GM21576 (cell line): Measurements from ENCODE around the gene MTHFD1L.
"Not testable (repeated sequence)": the region's sequence is repeated elsewhere in the genome, so short reads cannot be mapped to it uniquely, and the experiment has no call there.

Experiments used
- ATAC-seq: cut with Tn5 transposase; IDR thresholded peaks from one replicate; pipeline ENCODE4 v1.9.1; 2021; ENCODE audit warnings: mild to moderate bottlenecking, moderate library complexity; ENCODE audit not compliant: unreplicated experiment

The MTHFD1L gene

DNA sequence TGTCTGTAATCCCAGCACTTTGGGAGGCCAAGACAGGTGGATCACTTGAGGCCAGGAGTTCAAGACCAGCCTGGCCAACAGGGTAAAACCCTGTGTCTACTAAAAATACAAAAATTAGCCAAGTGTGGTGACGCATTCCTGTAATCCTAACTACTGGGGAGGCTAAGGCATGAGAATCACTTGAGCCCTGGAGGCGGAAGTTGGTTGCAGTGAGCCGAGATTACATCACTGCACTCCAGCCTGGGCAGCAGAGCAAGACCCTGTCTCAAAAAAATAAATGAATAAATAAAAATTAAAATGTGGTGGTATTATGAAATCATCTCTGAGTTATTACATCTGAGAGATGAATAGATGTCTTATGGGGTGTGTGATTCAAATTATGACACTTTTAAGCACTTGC, 247.4 kb downstream of the MTHFD1L start:
- not testable (repeated sequence) for ATAC-seq

DNA sequence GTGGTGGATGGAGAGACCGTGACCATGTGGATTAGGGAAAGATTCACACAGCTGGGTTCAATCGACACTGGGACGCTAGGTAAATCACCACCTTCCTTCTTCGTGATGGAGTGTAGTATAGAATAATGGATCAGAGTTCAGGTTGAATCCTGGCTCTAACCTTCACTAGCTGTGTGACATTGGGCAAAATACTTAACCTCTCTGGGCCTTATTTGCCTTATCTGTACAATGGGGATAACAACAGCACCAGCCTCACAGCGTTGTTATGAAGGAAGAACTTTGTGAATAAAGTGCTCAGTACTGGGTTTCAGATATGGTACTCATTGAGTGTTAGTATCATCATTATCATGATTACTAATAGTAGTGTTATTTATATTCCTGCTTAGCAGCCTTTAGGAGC, 248.1 kb downstream of the MTHFD1L start:
- ATAC-seq = no peak

DNA sequence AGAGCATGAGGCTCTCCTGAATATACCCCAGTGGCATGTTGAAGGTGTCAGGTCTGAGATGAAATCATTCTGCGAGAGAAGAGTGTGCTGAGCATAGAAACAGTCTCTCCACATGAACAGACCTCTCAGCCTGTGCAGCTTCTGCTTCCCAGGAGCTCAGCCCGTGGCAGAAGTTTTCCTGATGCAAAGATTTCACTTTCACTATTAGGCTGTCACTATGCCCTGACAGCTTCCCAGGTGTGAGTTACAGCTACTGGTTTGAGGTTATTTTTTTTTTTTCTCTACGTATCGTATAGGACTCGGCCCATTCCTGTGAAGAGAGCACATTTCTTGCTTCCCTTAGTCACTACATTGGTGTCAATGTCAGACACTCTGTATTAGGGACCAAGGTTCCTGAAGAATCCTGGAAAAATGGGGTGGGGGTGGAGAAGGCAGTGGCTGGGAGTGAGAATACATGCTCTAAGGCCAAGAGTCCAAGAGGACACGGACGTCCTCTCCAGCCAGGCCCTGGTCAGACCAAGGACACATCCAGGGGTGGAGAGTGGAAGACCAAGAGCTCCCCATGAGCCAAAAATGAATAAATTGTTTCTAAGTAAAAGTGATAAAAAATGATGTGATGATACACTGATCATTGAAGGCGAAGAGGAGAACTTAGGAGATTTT, 253.1 kb downstream of the MTHFD1L start:
- no peak for ATAC-seq

DNA sequence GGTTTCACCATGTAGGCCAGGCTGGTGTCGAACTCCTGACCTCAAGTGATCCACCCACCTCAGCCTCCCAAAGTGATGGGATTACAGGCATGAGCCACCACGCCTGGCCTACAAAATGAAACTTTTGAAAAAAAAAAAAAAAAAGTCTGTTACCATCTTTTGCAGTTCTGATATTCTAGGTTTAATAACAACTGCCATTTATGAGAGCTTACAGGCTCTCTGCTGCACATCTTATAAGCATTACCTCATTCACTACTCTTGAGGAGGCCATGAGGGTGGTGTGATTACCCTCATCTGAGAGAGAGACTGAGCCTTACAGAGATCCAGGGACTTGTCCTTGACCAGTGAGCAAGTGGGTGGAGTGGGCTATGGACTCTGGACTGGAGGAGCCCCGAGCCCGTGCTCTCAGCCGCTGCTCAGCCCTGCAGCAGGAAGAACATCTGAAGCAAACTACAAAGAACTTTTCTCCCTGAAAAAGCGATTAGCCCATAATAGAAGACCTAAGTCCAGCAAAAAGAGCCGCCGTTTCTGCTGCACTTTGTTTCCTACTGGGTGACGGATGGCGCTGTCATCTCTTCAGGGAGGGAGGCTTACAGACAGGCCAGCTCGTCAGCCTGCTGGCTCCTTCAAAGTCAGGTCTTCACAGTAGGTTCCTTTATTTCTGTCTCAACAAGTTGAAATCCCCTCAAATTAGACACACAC, 254.5 kb downstream of the MTHFD1L start:
- no peak for ATAC-seq

DNA sequence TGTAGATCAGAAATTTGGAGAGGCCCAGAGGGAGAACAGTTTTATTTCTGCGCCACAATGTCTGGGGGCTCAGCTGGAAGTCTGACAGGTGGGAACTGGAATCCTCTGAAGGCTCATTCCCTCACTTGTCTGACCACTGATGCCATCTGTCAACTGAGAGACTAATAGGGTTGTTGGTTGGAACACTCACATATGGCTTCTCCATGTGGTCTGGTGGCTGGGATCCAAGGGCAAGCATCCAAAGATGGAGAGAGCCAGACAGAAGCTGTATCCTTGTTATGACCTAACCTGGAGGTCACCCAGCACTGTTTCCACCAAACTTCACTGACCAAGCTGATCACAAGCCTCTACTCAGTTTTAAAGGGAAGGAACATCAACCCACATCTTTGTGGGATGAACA, 256.4 kb downstream of the MTHFD1L start:
- no peak for ATAC-seq

DNA sequence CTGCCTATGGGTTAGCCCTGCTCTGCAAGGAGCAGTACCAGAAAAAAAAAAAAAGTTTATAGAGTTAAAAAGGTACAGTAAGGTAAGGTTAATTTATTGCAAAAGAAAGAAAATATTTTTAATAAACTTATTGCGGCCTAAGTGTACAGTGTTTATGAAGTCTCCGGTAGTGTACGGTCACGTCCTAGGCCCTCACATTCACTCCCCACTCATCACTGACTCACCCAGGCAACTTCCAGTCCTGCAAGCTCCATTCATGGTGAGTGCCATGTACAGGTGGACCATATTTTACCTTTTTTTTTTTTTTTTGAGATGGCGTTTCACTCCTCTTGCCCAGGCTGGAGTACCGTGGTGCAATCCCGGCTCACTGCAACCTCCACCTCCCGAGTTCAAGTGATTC, 258.1 kb downstream of the MTHFD1L start:
- not testable (repeated sequence) for ATAC-seq

DNA sequence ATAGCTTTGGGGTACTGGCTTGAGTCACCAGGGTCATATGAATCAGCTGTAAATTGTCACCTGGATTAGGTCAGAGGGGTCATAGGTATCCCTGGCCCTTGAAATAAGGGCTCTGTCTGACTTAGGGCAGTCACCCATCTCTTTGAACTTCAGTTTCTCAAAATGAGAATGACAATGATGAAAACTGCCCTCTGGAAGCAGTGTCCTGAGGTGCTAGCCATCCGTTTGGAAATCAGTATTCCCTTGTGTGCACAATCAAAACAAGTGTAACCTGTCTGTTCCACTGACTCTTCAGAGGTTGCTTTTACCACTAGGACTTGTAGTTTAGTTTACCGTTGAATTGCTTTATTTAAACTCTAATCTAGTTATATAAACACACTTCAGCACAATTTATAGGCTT, 259.7 kb downstream of the MTHFD1L start:
- not testable (repeated sequence) for ATAC-seq

DNA sequence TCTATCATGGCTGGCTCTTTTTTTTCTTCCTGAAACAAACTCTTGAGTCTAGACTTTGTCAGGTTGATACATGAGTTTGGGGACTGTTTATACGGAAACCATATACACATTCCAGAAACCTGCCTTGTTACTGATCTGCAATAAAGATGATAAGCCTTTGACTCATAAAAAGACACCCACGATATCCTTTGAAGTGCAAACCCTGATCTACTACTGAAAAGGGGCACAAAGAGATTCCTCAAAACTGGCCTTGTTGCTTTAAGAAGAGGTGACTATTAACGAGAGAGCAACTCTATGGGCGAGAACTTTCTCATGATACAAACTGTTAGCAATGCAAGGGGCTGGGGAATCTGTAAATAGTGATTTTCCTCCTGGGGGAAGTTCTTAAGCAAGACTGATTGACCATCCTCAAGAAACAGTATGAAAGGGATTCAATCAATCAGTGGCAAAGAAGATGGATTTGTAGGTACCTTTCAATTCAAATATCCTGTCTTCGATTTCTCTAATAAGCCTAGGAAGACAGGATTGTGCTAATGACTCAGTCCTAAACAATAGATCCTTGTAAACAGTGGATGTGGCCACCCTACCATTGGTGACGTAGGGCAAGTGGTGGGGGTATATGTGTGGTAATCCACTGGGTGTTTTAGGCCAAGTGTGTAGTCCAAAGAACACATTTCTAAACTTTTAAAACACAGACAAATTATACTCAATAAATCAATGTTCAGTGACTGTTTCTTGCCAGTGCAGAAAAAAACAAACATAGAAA, 260.3 kb downstream of the MTHFD1L start:
- ATAC-seq = not testable (repeated sequence)

DNA sequence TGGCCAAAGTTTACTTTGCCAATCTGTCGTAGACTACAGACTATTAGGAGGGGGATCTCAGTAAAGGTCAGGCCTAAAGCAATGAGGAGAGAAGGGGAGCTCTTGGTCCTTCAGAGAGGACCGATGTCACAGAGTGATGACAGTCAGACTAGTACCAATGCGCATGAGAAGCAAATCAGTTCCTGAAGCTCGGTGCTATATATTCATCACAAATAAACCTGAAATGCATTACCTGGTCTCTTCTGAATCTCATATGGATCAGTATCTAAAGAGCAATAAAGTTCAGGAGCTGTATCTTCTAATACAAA, 260.9 kb downstream of the MTHFD1L start:
- not testable (repeated sequence) for ATAC-seq

DNA sequence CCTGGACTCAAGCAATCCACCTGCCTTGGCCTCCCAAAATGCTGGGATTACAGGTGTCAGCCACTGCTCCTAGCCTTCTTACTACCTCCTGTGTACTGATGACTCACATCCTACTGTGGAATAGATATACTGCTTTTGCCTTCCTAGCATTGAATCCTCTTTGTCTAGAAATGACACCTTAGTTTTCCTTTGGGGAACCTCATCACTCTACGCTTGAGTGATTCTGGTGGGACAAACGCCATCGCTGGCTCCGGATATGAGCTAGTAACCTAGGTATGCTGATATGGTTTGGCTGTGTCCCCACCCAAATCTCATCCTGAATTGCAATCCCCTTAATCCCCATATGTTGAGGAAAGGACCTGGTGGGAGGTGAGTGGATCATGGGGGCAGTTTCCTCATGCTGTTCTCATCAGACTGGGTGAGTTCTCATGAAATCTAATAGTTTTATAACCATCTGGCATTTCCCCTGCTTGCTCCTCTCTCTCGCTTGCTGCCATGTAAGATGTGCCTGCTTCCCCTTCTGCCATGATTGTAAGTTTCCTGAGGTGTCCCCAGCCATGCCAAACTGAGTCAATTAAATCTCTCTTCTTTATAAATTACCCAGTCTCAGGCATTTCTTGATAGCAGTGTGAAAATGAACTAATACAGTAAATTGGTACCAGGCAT, 261.8 kb downstream of the MTHFD1L start:
- not testable (repeated sequence) for ATAC-seq

DNA sequence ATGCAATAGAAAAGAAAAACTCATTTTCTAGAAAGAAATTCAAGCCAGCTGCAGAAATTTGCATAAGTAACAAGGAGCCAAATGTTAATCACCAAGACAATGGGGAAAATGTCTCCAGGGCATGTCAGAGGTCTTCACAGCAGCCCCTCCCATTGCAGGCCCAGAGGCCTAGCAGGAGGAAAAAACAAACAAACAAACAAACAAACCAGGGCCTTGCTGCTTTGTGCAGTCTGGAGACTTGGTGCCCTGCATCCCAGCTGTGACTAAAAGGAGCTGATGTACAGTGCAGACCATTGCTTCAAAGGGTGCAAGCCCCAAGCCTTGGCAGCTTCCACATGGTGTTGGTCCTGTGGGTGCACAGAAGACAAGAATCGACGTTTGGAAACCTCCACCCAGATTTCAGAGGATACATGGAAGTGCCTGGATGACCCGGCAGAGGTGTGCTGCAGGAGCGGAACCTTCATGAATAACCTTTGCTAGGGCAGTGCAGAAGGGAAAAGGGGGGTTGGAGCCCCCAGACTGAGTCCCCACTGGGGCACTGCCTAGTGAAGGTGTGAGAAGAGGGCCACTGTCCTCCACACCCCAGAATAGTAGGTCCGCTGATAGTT, 263.4 kb downstream of the MTHFD1L start:
- ATAC-seq = no peak

DNA sequence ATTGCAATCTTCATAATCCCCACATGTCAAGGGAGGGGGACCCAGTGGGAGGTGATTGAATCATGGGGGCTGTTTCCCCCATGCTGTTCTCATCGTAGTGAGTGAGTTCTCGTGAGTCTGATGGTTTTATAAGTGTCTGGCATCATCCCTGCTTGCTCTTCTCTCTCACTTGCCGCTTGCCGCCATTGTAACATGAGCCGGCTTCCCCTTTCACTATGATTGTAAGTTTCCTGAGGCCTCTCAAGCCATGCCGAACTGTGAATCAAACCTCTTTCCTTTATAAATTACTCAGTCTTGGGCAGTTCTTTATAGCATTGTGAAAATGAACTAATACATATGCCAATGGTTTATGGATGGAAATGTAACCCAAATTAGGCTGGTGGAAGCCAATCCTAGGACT, 264.8 kb downstream of the MTHFD1L start:
- no peak for ATAC-seq

DNA sequence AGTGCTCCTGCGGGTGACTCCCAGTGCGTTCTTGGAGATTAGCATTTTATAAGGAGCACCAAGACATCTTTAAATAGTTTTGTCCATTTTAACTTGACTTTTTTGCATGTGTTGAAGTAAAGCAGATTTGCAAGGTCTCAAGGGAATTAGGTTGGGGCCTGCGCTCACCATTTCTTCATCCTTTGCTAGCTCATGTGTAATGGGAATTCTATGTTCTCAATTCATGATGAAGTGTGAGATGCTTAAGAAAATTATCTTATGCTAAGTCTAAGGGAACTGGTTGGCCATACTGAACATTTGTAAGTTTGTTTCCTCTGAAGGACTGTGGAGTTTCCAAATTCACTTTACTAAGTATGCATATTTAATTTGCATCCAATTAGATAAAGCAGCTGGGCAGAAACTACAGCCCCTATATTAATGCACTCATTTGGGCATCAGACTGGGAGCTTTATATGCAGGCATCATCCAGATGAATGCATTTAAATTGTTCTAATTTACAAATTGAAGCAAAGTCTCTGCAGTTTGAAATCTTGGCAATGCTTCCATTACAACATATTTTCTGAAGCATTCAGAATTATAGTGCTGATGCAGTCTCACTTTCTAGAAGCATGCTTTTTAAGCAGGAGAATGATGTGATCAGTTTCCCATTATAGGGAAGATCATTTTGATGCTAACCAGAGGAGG, 266.0 kb downstream of the MTHFD1L start:
- ATAC-seq = no peak

DNA sequence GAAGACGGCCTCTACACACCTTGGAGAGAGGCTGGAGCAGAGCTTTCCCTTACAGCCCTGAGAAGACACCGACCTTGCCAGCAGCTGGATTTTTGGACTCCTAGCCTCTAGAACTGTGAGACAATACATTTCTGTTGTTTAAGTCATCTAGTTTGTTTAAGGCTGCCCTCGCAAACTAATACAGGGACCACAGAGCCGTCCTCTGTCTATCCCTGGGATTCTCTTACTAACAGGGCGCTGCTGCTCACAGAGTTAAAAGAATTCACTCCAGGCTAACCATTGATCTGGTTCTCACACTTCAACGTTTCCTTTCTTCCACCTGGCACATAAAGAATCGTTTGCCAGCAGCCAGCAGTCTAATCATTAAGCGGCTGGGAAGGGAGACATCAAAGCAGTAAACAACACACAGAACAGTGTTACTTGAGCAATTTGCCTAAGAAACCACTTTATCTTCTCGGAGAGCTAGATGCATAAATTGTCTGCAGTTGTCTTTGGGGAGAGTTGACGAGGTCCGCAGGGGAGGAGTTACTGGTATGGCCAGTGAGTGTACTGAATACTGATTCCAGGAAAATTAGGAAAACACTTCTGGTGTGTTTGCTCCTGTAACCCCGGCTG, 270.7 kb downstream of the MTHFD1L start:
- no peak for ATAC-seq

DNA sequence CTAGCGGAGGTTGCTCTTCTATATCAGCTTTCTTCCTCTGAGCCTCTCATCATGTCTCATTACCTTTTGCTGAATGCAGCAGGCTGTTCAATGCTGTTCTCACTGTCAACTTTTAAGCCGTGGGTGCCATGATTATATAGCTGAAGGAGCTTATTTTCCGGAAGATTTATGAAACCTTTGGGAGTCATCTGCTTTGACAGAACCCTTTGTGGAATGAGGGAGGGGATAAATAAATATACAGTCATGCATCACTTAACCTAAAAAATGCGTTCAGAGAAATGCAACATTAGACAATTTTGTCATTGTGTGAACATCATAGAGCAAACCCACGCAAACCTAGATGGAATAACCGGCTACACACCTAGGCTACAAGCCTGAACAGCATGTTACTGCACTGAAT, 272.0 kb downstream of the MTHFD1L start:
- ATAC-seq = no peak

DNA sequence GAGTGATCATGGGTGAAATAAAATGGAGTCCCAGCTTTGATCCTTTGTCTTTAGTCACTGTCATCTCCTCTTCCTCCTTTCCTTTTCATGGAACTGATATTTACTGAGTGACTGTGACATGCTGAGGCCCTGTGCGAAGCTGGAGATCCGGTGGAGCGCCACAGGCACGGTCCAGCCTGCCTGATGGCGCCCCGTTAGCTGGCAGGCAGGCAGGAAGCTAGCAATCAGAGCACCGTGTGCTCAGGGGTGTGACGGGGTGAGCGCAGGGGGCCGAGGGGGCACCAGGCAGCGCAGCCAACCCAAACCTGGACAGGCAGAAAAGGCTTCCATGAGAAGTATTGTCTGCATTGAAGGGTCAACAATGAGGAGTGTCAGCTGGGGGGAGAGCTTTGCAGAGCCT, 274.0 kb downstream of the MTHFD1L start:
- ATAC-seq = no peak

DNA sequence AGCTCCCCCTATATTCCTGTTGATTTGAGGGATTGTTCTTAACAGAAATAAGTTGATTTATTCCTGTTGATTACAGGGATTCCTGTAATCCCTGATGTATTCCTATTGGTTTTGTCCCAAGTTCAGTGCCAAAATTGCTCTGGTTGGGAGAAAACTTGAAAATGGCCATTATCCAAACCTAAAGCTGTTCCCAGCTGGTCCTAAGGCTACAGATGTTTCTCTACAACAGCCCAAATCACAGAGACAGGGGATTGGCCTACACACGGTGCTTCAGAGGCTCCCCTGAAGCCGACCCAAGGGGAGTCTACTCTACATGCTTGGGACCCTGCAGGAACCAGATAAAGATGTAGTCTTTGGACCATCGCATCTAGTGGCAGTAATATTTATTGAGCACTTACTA, 275.3 kb downstream of the MTHFD1L start:
- ATAC-seq = no peak

DNA sequence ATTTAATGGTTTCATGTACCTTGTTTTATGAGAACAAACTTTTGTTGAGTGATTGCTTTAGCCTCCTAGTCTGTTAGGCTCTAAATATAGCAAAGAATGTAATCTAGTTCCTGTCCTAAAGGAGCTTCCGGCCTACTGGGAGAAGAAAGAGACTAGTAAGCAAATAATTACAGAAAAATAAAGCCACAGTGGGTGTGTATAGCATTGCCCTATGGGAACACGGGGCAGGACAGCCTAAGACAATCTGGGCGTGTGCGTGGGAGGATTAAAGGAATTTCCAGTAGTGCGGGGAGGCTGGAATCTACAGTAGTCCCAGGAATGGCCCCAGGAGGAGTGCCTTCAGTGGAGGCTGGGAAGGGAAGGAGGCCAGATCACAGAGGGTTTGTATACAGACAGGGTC, 276.2 kb downstream of the MTHFD1L start:
- no peak for ATAC-seq

DNA sequence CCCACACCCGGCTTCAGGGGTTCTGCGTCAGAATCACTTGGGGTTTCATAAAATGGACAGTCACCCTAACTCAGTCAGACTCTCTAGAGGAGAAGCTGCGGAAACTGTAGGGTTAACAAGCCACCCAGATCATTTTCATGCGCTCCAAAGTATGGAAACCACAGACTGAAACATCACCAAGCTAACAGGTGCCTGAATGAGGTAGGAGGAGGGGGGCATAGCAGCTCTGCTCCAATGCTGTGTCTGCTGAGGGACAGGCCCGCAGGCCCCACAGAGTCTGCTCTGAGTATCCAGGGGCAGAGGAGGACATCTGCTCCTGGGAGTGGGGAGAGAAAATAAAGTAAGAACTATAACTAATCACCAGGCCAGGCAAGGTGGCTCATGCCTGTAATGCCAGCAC, 277.2 kb downstream of the MTHFD1L start:
- ATAC-seq = no peak

DNA sequence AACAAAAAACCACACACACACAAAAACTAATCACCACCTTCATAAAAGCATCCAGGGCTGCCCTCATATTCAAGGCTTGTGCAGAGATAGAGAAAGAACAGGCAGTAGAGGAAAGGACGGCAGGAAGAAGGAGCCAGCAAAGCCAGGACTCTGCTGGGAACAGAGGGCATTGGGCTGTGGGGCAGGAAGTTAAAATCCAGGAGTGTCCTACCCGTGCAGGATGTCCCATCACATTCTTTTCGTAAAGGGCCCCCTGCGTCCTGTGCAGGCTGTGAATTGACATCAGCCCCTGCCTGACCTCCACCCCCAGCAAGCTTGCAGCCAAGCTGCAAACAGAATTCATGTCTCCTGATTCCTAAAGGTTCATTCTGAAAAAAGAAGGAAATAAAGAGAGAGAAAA, 277.8 kb downstream of the MTHFD1L start:
- no peak for ATAC-seq
